ENCODE data around the gene DDX28.
A peak's percentile ranks its signal among the peaks of the same experiment; 100 is the strongest.

GRCh38 chr16:68022728-68023537 lies at the start of gene DDX28, which contains the start of gene DUS2:
- TF ChIP-seq CTCF (IDR thresholded peaks at IDR 0.05): peak in 2 of 3 experiments; percentile 20 to 40
- TF ChIP-seq POLR2A (IDR thresholded peaks at IDR 0.05): no peak

Measured in testis (tissue), 2 donors.